Upper lobe of left lung (tissue), 4 donors: ENCODE results near the gene SLC5A12.

Source experiments
- CTCF ChIP-seq, 6 experiments: fragments of 450-650 bp in 4 of 6; fragments of 200-600 bp in 2 of 6; sonication (generic) in 2 of 6; IDR thresholded peaks; one replicate each; pipeline ENCODE4 v1.5.1; 2016 to 2019; ENCODE audit warnings: antibody characterized with exemption in 6 of 6
- POLR2AphosphoS5 ChIP-seq, 2 donors: sonication (generic); formaldehyde crosslinking; IDR thresholded peaks; one replicate each; pipeline ENCODE4 v1.5.1; 2017; ENCODE audit warnings: antibody characterized with exemption in 2 of 2

GRCh38 chr11:26767060-26767459 lies 45.2 kb upstream of the SLC5A12 start:
- TF ChIP-seq CTCF (IDR thresholded peaks at IDR 0.05): no peak
- TF ChIP-seq POLR2AphosphoS5 (IDR thresholded peaks at IDR 0.05): no peak
